ENCODE measurements around the gene STPG4.

STPG4 gene

GRCh38 chr2:47074691-47075090 is 80.4 kb downstream of the STPG4 start:
- DNase-seq (ENCODE audit: low read depth, low spot score): no peak
- H3K27ac ChIP-seq: no peak overlapping the region

GRCh38 chr2:47073641-47074040 is 81.5 kb downstream of the STPG4 start:
- H3K27ac ChIP-seq: no peak overlapping the region
- DNase-seq (ENCODE audit: low read depth, low spot score): no peak

GRCh38 chr2:47073217-47073616 is 81.9 kb downstream of the STPG4 start:
- DNase-seq (ENCODE audit: low read depth, low spot score): no peak
- no peak overlapping the region for H3K27ac ChIP-seq

GRCh38 chr2:47072728-47073191 is 82.3 kb downstream of the STPG4 start:
- H3K27ac ChIP-seq: no peak overlapping the region
- DNase-seq (ENCODE audit: low read depth, low spot score): no peak

GRCh38 chr2:47072018-47072691 is 83.0 kb downstream of the STPG4 start:
- H3K27ac ChIP-seq: no peak overlapping the region
- no peak for DNase-seq (ENCODE audit: low read depth, low spot score)

GRCh38 chr2:47070920-47071824 is 83.9 kb downstream of the STPG4 start:
- DNase-seq (ENCODE audit: low read depth, low spot score): no peak
- no peak overlapping the region for H3K27ac ChIP-seq

GRCh38 chr2:47070155-47070919 is 84.8 kb downstream of the STPG4 start:
- no peak for DNase-seq (ENCODE audit: low read depth, low spot score)
- no peak overlapping the region for H3K27ac ChIP-seq

GRCh38 chr2:47069628-47070154 is 85.4 kb downstream of the STPG4 start:
- peak overlapping the region; percentile 59 for H3K27ac ChIP-seq
- DNase-seq (ENCODE audit: low read depth, low spot score): peak; percentile 40

- peak overlapping the region; percentile 59 for H3K27ac ChIP-seq
- DNase-seq (ENCODE audit: low read depth, low spot score): no peak
Measured at GRCh38 chr2:47068981-47069627, 86.0 kb downstream of the STPG4 start.

GRCh38 chr2:47067788-47068407 is 87.2 kb downstream of the STPG4 start:
- no peak overlapping the region for H3K27ac ChIP-seq
- no peak for DNase-seq (ENCODE audit: low read depth, low spot score)

- peak overlapping the region; percentile 42 for H3K27ac ChIP-seq
- no peak for DNase-seq (ENCODE audit: low read depth, low spot score)
Measured at GRCh38 chr2:47065771-47066380, 89.2 kb downstream of the STPG4 start.

GRCh38 chr2:47065343-47065742 is 89.8 kb downstream of the STPG4 start:
- H3K27ac ChIP-seq: peak overlapping the region; percentile 42

GRCh38 chr2:47064106-47064505 is 91.0 kb downstream of the STPG4 start:
- no peak for DNase-seq (ENCODE audit: low read depth, low spot score)
- no peak overlapping the region for H3K27ac ChIP-seq

More at GRCh38 chr2:47065343-47065742, 89.8 kb downstream of the STPG4 start:
- DNase-seq (ENCODE audit: low read depth, low spot score): no peak

- no peak for DNase-seq (ENCODE audit: low read depth, low spot score)
- H3K27ac ChIP-seq: no peak overlapping the region
Measured at GRCh38 chr2:47063538-47063930, 91.6 kb downstream of the STPG4 start.

GRCh38 chr2:47062681-47063537 is 92.2 kb downstream of the STPG4 start:
- no peak overlapping the region for H3K27ac ChIP-seq
- no peak for DNase-seq (ENCODE audit: low read depth, low spot score)

- DNase-seq (ENCODE audit: low read depth, low spot score): no peak
- H3K27ac ChIP-seq: no peak overlapping the region
Measured at GRCh38 chr2:47061944-47062678, 93.0 kb downstream of the STPG4 start.

GRCh38 chr2:47060652-47061170 is 94.4 kb downstream of the STPG4 start:
- no peak for DNase-seq (ENCODE audit: low read depth, low spot score)
- no peak overlapping the region for H3K27ac ChIP-seq
